VCaP (cell line): ENCODE data around the gene BCL7C.
"Not testable (repeated sequence)": the region's sequence is repeated elsewhere in the genome, so short reads cannot be mapped to it uniquely, and the experiment has no call there.

Experiments used
- H3K27ac ChIP-seq: fragments of 450-650 bp; 2 replicates; pipeline ENCODE4 v1.5.1; 2017
- TF ChIP-seq, protein P1 (sequence below): fragments of 450-650 bp; conservative IDR thresholded peaks from 2 replicates; pipeline ENCODE4 v1.5.1; 2017; ENCODE audit warnings: mild to moderate bottlenecking, moderate library complexity

The BCL7C gene

DNA sequence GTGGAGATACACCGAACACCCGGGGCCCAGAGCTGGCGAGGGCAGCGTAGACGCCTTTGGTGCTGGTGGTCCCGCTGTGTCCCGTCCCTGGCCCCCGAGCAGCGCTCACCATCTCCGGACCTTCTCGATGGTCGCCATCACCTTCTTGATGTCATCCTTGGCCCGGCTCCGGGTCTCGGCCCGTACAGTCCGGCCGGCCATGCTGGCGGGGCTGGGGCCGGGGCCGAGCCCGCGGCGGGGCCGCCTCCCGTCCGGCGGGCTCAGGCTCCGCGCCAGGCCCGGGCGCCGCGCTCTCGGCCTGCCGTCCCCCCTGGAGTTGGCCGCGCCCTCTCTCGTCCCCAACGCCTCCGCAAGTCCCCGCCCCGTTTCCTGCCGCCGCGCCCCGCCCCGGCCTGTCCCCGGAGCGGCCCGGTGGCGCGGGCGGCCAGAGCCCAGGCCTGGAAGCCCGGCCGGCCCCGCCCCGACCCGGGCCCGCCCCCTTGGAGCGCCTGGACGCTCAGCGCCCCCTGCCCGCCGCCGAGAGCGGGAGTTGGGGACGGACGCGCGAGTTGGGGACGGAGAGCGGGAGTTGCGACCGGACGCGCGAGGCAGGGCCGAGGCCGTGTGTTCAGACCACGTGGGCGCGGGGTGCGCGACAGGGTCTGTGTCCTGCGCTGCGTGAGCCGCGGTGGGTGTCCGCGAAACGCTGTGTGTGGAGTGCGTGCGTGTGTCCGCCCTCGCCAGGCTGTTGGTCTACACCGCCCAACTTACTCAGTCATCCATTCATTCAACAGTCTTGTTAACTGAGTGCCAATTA lies at the start of gene BCL7C:
Gene BCL7C, minus strand, starts transcription at position 334 of the 796 bp plus-strand sequence. Its CDS starts 133 bp downstream, at position 201.
- TF ChIP-seq, protein P1, sequence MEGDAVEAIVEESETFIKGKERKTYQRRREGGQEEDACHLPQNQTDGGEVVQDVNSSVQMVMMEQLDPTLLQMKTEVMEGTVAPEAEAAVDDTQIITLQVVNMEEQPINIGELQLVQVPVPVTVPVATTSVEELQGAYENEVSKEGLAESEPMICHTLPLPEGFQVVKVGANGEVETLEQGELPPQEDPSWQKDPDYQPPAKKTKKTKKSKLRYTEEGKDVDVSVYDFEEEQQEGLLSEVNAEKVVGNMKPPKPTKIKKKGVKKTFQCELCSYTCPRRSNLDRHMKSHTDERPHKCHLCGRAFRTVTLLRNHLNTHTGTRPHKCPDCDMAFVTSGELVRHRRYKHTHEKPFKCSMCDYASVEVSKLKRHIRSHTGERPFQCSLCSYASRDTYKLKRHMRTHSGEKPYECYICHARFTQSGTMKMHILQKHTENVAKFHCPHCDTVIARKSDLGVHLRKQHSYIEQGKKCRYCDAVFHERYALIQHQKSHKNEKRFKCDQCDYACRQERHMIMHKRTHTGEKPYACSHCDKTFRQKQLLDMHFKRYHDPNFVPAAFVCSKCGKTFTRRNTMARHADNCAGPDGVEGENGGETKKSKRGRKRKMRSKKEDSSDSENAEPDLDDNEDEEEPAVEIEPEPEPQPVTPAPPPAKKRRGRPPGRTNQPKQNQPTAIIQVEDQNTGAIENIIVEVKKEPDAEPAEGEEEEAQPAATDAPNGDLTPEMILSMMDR, result peak; percentile 60
- H3K27ac ChIP-seq, result peak within 1 kb of the TSS; percentile 70

DNA sequence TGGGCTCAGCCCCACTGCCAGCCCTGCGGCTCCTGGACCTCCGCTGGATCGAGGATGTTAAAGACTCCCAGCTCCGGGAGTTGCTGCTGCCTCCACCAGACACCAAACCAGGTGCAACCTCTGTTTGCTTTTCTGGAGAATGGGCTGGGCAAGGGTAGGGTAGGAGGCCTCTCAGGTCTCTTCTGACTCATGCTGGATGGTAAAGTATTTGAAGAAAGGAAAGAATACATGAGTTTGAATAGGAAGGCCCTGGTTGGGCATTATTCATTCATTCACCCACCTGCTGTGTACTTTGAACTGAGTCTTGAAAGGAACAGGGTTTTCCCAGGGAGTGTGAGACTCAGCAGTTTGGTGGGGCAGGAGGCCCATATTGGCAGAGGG lies 48.5 kb upstream of the BCL7C start:
- TF ChIP-seq, protein P1, result no peak
- no peak overlapping the region for H3K27ac ChIP-seq

DNA sequence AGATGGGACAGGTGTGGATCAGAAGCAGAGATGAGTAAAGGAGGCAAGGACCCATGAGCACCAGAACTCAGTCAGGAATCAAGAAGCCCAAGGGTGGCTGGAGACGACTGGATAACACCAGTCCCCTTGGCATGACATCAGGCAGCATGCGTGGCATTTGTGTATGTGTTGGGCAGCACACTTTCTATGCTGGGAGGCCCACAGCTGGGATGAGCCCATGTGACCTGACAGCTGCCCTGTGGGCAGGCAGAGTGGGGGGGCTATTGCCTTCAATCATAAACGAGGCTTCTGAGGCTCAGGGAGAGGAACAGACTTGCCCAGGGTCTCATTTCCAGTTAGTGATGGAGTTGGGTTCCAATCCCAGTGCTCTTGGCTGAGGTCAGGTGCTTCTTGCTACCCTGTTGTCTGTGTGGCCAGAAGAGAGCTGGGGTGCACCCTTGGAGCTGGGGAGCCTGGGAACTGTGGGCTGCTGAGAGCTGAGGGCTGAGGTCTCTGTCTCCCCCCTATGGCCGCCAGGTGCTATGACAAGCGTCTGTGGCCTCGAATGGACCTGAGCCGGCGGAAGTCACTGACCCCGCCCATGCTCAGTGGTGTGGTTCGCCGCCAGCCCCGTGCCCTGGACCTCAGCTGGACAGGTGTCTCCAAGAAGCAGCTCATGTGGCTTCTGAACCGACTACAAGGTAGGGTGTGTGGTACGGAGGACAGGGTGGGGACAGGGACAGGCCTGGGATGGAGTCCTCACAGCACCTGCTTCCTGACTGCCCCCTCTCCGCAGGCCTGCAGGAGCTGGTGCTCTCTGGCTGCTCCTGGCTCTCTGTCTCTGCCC lies 47.9 kb upstream of the BCL7C start:
- TF ChIP-seq, protein P1, result peak; percentile 84
- H3K27ac ChIP-seq, result no peak overlapping the region

DNA sequence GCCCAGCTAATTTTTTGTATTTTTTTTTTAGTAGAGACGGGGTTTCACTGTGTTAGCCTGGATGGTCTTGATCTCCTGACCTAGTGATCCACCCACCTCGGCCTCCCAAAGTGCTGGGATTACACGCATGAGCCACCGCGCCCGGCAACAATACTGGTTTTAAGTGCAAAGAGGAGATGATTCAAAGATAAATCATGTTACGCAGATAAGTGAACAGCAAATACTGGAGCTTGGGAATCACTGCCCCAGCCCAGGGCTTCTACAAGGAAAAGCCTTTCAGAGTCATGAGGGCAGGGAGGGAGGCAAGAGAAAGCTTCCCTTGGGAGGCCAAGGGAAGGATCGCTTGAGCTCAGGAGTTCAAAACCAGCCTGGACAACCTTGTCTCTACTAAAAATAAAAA lies 45.7 kb upstream of the BCL7C start:
- not testable (repeated sequence) for H3K27ac ChIP-seq

DNA sequence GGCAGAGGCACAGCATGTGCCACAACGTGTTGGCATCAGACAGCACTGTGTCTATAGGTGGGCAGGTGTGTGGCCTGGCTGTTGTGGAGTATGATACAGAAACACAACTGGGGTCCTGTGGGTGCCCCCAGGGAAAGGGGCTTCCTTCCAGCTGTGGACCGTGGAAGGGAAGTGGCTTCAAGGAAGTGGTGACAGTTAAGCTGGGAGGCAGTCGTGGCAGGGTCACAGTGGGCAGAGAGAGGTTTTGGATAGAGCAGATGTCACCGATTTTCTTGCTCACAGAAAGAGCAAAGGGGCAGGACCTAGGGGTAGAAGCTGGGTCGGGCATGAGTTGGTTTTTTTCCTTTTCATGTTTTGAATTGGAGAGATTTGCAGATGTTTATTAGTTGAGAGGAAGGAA lies 43.8 kb upstream of the BCL7C start:
- H3K27ac ChIP-seq, result no peak overlapping the region
- TF ChIP-seq, protein P1, result no peak

DNA sequence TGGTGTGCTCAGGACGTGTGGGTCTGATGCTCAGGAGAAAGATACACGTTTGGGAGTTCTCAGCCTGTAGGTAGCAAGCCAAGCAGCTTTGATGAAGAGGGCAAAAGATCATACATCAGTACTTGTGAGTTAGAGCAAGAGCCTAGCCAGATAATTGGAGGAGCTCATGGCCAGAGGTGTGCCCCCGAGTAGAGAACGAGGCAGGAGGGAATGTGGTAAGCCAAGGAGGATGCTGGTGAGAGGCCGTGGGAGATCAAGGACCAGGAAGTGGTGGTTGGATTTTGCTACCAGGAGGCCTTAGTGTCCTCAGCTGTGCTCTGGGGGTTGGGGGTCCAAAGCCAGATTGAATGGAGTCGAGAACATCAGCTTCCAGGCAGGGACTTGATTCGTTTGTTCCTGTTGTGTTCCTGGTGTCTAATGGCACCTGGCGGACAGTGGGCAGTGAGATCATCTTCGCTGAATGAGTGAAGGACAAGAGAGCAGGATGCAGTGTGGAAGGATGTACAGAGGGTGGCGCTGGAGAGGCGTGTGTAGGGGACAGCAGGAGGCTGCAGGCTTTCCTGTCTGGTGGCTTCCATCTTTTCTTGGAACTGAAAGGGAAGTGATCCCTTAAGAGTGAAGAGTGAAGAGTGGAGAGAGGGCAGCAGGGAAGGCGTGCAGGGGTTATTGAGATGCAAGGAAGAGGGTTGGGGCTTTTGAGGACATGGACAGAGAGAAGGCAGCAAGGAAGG lies 41.1 kb upstream of the BCL7C start:
- no peak overlapping the region for H3K27ac ChIP-seq
- TF ChIP-seq, protein P1, result peak; percentile 26; the same call in 1 of the 2 replicates

DNA sequence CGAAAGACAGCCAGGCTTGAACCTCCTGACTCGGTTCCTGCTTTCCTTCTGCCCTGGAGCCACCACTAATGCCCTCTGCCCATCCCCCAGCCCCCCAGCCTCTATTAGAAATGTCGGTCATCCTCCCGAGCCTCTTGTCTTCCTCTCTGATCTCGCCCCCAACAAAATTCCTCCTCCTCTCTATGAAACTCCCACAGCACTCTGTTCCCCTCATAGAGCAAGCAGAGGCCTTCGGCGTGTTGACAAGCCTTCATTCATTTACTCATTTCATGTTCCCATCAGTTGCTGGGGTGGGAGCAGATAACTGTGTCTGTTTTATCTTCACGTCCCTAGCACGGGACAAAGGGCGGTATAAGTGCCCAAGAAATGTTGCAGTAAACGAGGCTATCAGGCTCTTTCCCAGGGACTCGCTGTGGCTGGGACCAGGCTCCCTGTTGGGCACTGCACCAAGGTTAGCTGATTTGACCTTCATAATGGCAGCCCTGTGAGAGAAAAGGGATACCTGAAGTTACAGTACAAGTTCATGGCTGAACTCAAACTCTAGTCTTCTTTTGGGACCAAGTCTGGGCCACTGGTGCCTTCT lies 37.3 kb upstream of the BCL7C start:
- TF ChIP-seq, protein P1, result no peak
- H3K27ac ChIP-seq, result no peak overlapping the region
